ENCODE measurements around the gene RNF41.

GRCh38 chr12:56220611-56221231, 1.0 kb downstream of the RNF41 start:
- TF ChIP-seq MAX (IDR thresholded peaks at IDR 0.05) (no peak), NFIC (IDR thresholded peaks at IDR 0.05) (no peak), ZBTB7A (IDR thresholded peaks at IDR 0.05; ENCODE audit: low read depth) (no peak), CEBPB (IDR thresholded peaks at IDR 0.05) (peak; percentile 70), RAD21 (IDR thresholded peaks at IDR 0.05; ENCODE audit: low read depth) (no peak), TEAD4 (IDR thresholded peaks at IDR 0.05) (no peak), TCF12 (IDR thresholded peaks at IDR 0.05; ENCODE audit: low read depth) (no peak), REST (IDR thresholded peaks at IDR 0.05; ENCODE audit: low read depth) (no peak), TAF1 (IDR thresholded peaks at IDR 0.05; ENCODE audit: low read depth) (peak; percentile 50; the same call in 1 of the 2 replicates), YY1 (IDR thresholded peaks at IDR 0.05; ENCODE audit: low read depth) (no peak), EP300 (IDR thresholded peaks at IDR 0.05; ENCODE audit: borderline replicate concordance) (no peak)

Measured in Ishikawa (cell line).